Breast epithelium (tissue), 4 donors: ENCODE data around the gene ZNF318. TPM values are rescaled to one million over a fixed set of nuclear protein-coding genes. Genes with fewer than 3 reads are reported as not detected.

Experiments
- DNase-seq, 2 donors: peaks; one replicate each; pipeline ENCODE4 v3.0.0-alpha.2; 2019; ENCODE audit warnings: low spot score in 2 of 2
- H3K27ac ChIP-seq, 2 donors: fragments of 200-600 bp; sonication (generic) in 1 of 2; one replicate each; pipeline ENCODE4 v1.5.1; 2016 to 2019; ENCODE audit warnings: mild to moderate bottlenecking in 1 of 2
- H3K27me3 ChIP-seq, 2 donors: fragments of 200-600 bp; sonication (generic) in 1 of 2; one replicate each; pipeline versions ENCODE4 v1.5.1 to v1.6.0; 2017 to 2019; ENCODE audit warnings: control low read depth in 1 of 2, mild to moderate bottlenecking in 1 of 2
- H3K36me3 ChIP-seq: fragments of 200-600 bp; one replicate; pipeline ENCODE4 v1.5.1; 2019
- H3K4me1 ChIP-seq, 2 donors: fragments of 200-600 bp; sonication (generic); one replicate each; pipeline ENCODE4 v1.5.1; 2016 to 2019; ENCODE audit warnings: control low read depth in 1 of 2
- H3K4me3 ChIP-seq, 3 donors: fragments of 200-600 bp; sonication (generic); 1 replicate in 2 of 3; 2 replicates in 1 of 3; pipeline ENCODE4 v1.5.1; 2016 to 2019; ENCODE audit warnings: mild to moderate bottlenecking in 3 of 3, moderate library complexity in 2 of 3
- H3K9me3 ChIP-seq, 2 donors: fragments of 200-600 bp; sonication (generic) in 1 of 2; one replicate each; pipeline ENCODE4 v1.5.1; 2016 to 2019; ENCODE audit warnings: control low read depth in 1 of 2
- CTCF ChIP-seq, 3 donors: fragments of 450-650 bp; IDR thresholded peaks; one replicate each; pipeline ENCODE4 v1.5.1; 2016 to 2017; ENCODE audit warnings: antibody characterized with exemption in 3 of 3, mild to moderate bottlenecking in 3 of 3, moderate library complexity in 3 of 3
- POLR2A ChIP-seq: fragments of 450-650 bp; IDR thresholded peaks from one replicate; pipeline ENCODE4 v1.6.1; 2016; ENCODE audit warnings: antibody characterized with exemption, mild to moderate bottlenecking, moderate library complexity
- POLR2AphosphoS5 ChIP-seq, 3 donors: sonication (generic); formaldehyde crosslinking; IDR thresholded peaks; one replicate each; pipeline ENCODE4 v1.6.1; 2017; ENCODE audit warnings: antibody characterized with exemption in 3 of 3
- intact Hi-C: fragments of 100-400 bp; cut with DNase I; formaldehyde crosslinking; loops from one replicate; pipeline ENCODE4 v1.15.1; 2023; ENCODE audit warnings: low total_unique reads
- total RNA-seq, 3 donors: library from RNA; depleted of rRNA; stranded (reverse); fragments of >200 nt; gene quantifications; one replicate each; pipeline ENCODE4 v1.1.0, GENCODE V29; 2016

ZNF318 gene
- total RNA-seq, 3 donors from 2014 or later: 15.4 to 19.5 (median 17.4) TPM

- no peak for TF ChIP-seq POLR2AphosphoS5 (IDR thresholded peaks at IDR 0.05)
- TF ChIP-seq POLR2A: no peak
- TF ChIP-seq CTCF (IDR thresholded peaks at IDR 0.05): no peak
- Histone ChIP-seq H3K9me3 (no peaks in the 10 kb centered on the region), H3K27me3 (no peaks in the 10 kb centered on the region), H3K4me1 (no peaks in the 10 kb centered on the region), H3K27ac (peak overlapping the region; percentile 81 to 83), H3K4me3 (peak overlapping the region; percentile 67 to 93 (median 83)), H3K36me3 (no peaks in the 10 kb centered on the region)
- DNase-seq: no peak
- intact Hi-C loops: loop anchor here (10.0 kb wide), 1 partner anchor 136 kb away; no protein-coding TSS in a partner anchor
Observed at GRCh38 chr6:43368259-43369160, 937 bp downstream of the ZNF318 start.

GRCh38 chr6:43367245-43367984, 2.0 kb downstream of the ZNF318 start:
- no peaks in the 10 kb centered on the region for H3K9me3 ChIP-seq
- intact Hi-C loops: loop anchor here (10.0 kb wide), 1 partner anchor 137 kb away; no protein-coding TSS in a partner anchor
- no peaks in the 10 kb centered on the region for H3K4me1 ChIP-seq
- no peak for DNase-seq
- H3K36me3 ChIP-seq: no peaks in the 10 kb centered on the region
- H3K27ac ChIP-seq: no peak overlapping the region
- no peak for TF ChIP-seq POLR2A
- TF ChIP-seq POLR2AphosphoS5 (IDR thresholded peaks at IDR 0.05): no peak
- no peak for TF ChIP-seq CTCF (IDR thresholded peaks at IDR 0.05)
- H3K4me3 ChIP-seq: peak overlapping the region in 1 of 3 donors; percentile 83
- no peaks in the 10 kb centered on the region for H3K27me3 ChIP-seq

- intact Hi-C loops: loop anchor here (10.0 kb wide), 1 partner anchor 144 kb away; no protein-coding TSS in a partner anchor
- no peak for DNase-seq
- H3K9me3 ChIP-seq: no peaks in the 10 kb centered on the region
- TF ChIP-seq CTCF (IDR thresholded peaks at IDR 0.05): no peak
- TF ChIP-seq POLR2AphosphoS5 (IDR thresholded peaks at IDR 0.05): no peak
- TF ChIP-seq POLR2A: no peak
- H3K27me3 ChIP-seq: no peaks in the 10 kb centered on the region
- no peaks in the 10 kb centered on the region for H3K4me1 ChIP-seq
- no peaks in the 10 kb centered on the region for H3K36me3 ChIP-seq
- no peak overlapping the region for H3K27ac ChIP-seq
- no peak overlapping the region for H3K4me3 ChIP-seq
Observed at GRCh38 chr6:43361269-43361668, 8.2 kb downstream of the ZNF318 start.

GRCh38 chr6:43359831-43360230, 9.6 kb downstream of the ZNF318 start:
- TF ChIP-seq POLR2AphosphoS5 (IDR thresholded peaks at IDR 0.05) (no peak), CTCF (IDR thresholded peaks at IDR 0.05) (no peak), POLR2A (no peak)
- H3K27me3 ChIP-seq: no peaks in the 10 kb centered on the region
- intact Hi-C loops: loop anchor here (10.0 kb wide), 1 partner anchor 145 kb away; no protein-coding TSS in a partner anchor
- H3K27ac ChIP-seq: no peak overlapping the region
- no peak for DNase-seq
- H3K36me3 ChIP-seq: peaks cover 3% of the 10 kb centered on the region
- H3K4me3 ChIP-seq: no peak overlapping the region
- H3K4me1 ChIP-seq: no peaks in the 10 kb centered on the region
- H3K9me3 ChIP-seq: no peaks in the 10 kb centered on the region
